Measurements from ENCODE around the gene NMNAT2. TPM values are rescaled to one million over a fixed set of nuclear protein-coding genes. Genes with fewer than 3 reads are reported as not detected.
"Not testable (repeated sequence)": the region's sequence is repeated elsewhere in the genome, so short reads cannot be mapped to it uniquely, and the experiment has no call there.

NMNAT2 gene
- total RNA-seq, 4 donors from 2014 or later: 0.60 to 1.7 (median 0.92) TPM

DNA sequence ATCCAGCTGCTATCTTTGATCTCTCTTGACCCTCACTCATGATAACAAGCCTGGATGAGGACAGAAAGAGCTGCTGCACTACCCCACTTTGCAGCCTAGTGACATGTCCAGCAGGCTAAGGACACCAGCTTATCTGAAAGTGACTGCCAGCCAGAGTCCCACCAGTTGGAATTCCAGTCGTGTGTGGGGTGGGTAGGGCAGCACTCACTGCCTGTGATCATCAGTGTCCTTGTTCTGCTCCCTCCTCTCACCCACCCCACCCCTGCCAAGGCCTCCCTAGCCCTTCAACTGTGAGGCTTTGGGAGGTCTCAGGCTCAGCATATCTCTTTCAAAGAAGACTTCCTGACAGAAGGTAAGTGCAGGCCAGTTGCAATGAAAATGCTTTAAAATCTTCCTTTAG is 15.5 kb upstream of the NMNAT2 start:
- Histone ChIP-seq H3K36me3 (no peaks in the 10 kb centered on the region), H3K4me1 (no peaks in the 10 kb centered on the region), H3K27me3 (no peaks in the 10 kb centered on the region), H3K9me3 (peaks cover 0 to 4% (median 0%) of the 10 kb centered on the region in 4 donors), H3K27ac (no peak overlapping the region), H3K4me3 (no peak overlapping the region)
- TF ChIP-seq EP300 (IDR thresholded peaks at IDR 0.05) (no peak), POLR2A (IDR thresholded peaks at IDR 0.05) (no peak), CTCF (IDR thresholded peaks at IDR 0.05) (no peak)
- DNase-seq (ENCODE audit: low spot score in 2 of 2): no peak
- 20 to 27% methylated on average over 1 of the region's 1 CpG for WGBS, 2 donors

DNA sequence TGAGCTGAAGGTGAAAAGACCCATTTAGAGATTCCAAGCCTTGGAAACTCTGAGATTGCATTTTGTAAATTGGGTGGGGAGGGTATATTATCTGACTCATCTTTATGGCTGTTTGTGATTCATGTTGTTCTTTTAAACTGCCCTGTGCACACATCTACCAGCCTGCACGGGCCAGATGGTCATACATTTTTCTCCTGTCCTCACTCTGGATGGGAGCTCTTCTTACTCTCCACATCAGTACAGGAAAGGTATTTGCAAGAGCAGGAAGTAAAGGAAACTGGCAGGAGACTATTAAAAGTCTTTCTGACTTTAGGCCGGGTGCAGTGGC is 14.3 kb upstream of the NMNAT2 start:
- TF ChIP-seq POLR2A (IDR thresholded peaks at IDR 0.05): no peak
- no peak for TF ChIP-seq CTCF (IDR thresholded peaks at IDR 0.05)
- TF ChIP-seq EP300 (IDR thresholded peaks at IDR 0.05): no peak
- H3K4me1 ChIP-seq: no peaks in the 10 kb centered on the region
- H3K4me3 ChIP-seq: no peak overlapping the region
- WGBS, 2 donors: 50 to 78% methylated on average over 2 of the region's 2 CpGs
- H3K27ac ChIP-seq: no peak overlapping the region
- H3K27me3 ChIP-seq: no peaks in the 10 kb centered on the region
- DNase-seq (ENCODE audit: low spot score in 2 of 2): no peak
- peaks cover 0 to 4% (median 0%) of the 10 kb centered on the region in 4 donors for H3K9me3 ChIP-seq
- H3K36me3 ChIP-seq: no peaks in the 10 kb centered on the region

DNA sequence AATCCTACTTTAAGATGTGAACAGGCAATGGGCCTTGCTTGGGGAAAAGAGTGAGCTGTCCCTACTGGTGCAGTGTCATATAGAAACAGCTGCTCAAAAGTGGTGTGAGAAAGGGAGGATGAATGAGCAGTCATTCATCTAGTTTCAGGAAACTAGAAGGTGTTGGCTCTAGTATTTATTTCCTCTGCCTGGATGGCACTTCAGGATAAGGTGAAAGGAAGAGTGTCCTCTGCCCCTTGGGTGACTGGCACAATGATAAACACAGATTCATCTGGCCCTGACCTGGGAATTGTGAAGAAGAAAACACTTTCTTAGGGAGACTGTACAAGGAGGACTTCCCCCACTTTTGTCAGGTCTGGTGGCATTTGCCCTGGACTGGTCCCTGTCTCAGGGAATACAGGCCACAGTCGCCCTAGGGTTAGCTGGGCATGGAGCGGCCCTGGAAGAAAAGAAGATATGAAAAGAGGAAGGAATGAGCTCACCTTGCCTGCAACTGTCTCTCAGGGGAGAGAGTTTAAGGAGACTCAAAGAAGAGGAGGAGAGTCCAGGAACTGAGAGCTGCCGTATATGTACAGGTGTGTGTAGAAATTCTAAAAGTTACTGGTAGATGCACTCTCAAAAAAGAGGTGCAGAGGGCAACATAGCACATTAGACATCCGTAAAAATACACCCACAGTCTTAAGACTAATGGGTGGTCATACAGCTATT is 13.8 kb upstream of the NMNAT2 start:
- Histone ChIP-seq H3K4me1 (no peaks in the 10 kb centered on the region), H3K4me3 (no peak overlapping the region), H3K27ac (no peak overlapping the region), H3K36me3 (no peaks in the 10 kb centered on the region), H3K27me3 (no peaks in the 10 kb centered on the region), H3K9me3 (peaks cover 0 to 4% (median 0%) of the 10 kb centered on the region in 4 donors)
- 90 to 91% methylated on average over 4 of the region's 4 CpGs for WGBS, 2 donors
- TF ChIP-seq POLR2A (IDR thresholded peaks at IDR 0.05) (no peak), CTCF (IDR thresholded peaks at IDR 0.05) (no peak), EP300 (IDR thresholded peaks at IDR 0.05) (no peak)
- DNase-seq (ENCODE audit: low spot score in 2 of 2): no peak

GRCh38 chr1:183427591-183427990 is 9.4 kb upstream of the NMNAT2 start:
- not testable (repeated sequence) for H3K36me3 ChIP-seq; DNase-seq (ENCODE audit: low spot score in 2 of 2); H3K27ac ChIP-seq; H3K27me3 ChIP-seq; H3K4me1 ChIP-seq; H3K4me3 ChIP-seq; H3K9me3 ChIP-seq
- 60% methylated on average over 3 of the region's 3 CpGs for WGBS, 2 donors

- no peaks in the 10 kb centered on the region for H3K9me3 ChIP-seq
- peaks cover 0 to 10% of the 10 kb centered on the region in 2 donors for H3K27me3 ChIP-seq
- no peak overlapping the region for H3K27ac ChIP-seq
- no peak for DNase-seq (ENCODE audit: low spot score in 2 of 2)
- H3K4me1 ChIP-seq: no peaks in the 10 kb centered on the region
- H3K4me3 ChIP-seq: no peak overlapping the region
- no peaks in the 10 kb centered on the region for H3K36me3 ChIP-seq
- no peak for TF ChIP-seq POLR2A (IDR thresholded peaks at IDR 0.05)
- TF ChIP-seq CTCF (IDR thresholded peaks at IDR 0.05): no peak
- no peak for TF ChIP-seq EP300 (IDR thresholded peaks at IDR 0.05)
Observed at GRCh38 chr1:183424691-183425090, 6.5 kb upstream of the NMNAT2 start.

DNA sequence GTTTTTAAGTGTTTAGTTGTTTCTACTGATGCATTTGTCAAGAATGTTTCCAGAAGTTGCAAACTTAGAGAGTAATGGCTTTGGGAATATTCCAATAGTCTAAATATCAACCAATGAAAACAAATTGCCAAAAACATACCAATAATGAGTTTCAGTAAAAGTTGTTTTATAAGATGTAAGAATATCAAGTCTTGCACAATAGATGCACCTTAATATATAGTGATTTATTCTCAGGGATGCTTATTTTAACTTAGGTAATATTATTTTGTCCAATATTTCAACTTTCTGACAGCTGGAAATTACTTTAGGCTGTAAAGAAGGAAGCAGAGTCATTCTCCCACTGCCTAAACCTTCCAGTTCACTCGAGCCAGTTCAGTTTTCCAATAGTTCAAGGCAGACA is 5.4 kb upstream of the NMNAT2 start:
- Histone ChIP-seq H3K9me3 (no peaks in the 10 kb centered on the region), H3K4me3 (no peak overlapping the region), H3K4me1 (peaks cover 0 to under 1% (median 0%) of the 10 kb centered on the region in 4 donors), H3K27me3 (peaks cover 0 to 20% of the 10 kb centered on the region in 2 donors), H3K27ac (no peak overlapping the region), H3K36me3 (no peaks in the 10 kb centered on the region)
- TF ChIP-seq CTCF (IDR thresholded peaks at IDR 0.05) (no peak), POLR2A (IDR thresholded peaks at IDR 0.05) (no peak), EP300 (IDR thresholded peaks at IDR 0.05) (no peak)
- 45 to 58% methylated on average over 1 of the region's 1 CpG for WGBS, 2 donors
- DNase-seq (ENCODE audit: low spot score in 2 of 2): no peak
